MCF 10A (cell line): ENCODE measurements around the gene ZNF446. TPM values are rescaled to one million over a fixed set of nuclear protein-coding genes. Genes with fewer than 3 reads are reported as not detected.
A peak's percentile ranks its signal among the peaks of the same experiment; 100 is the strongest.

Source experiments
- BruUV-seq: library from RNA; stranded (reverse); fragments of 400-500 nt; replicated peaks from 2 replicates; lab custom pipeline; 2021; lab: Mats Ljungman, UMichigan
- CTCF ChIA-PET: fragments of 300-600 bp; sonication (Branson Sonifier 250); formaldehyde crosslinking; extraction: SDS; loops from one replicate; lab custom pipeline; 2021; ENCODE audit warnings: antibody characterized with exemption, inconsistent platforms; lab: Yijun Ruan, JAX
- POLR2A ChIA-PET: fragments of 300-600, 350-650 bp; sonication (Branson Sonifier 250); formaldehyde crosslinking; extraction: SDS; loops from one replicate; lab custom pipeline; 2020; ENCODE audit warnings: antibody characterized with exemption, inconsistent platforms; lab: Yijun Ruan, JAX
- DNase-seq: peaks from one replicate; pipeline ENCODE4 v3.0.0-alpha.2; 2018; ENCODE audit not compliant: unreplicated experiment
- H3K27ac Mint-ChIP-seq: one replicate; pipeline ENCODE4 v1.8.0; 2022; ENCODE audit warnings: mild to moderate bottlenecking, low read depth, mixed read lengths; ENCODE audit not compliant: unreplicated experiment
- H3K27me3 Mint-ChIP-seq: one replicate; pipeline ENCODE4 v1.8.0; 2022; ENCODE audit warnings: mixed read lengths; ENCODE audit not compliant: insufficient read depth, unreplicated experiment
- H3K36me3 Mint-ChIP-seq: one replicate; pipeline ENCODE4 v1.8.0; 2022; ENCODE audit warnings: mild to moderate bottlenecking, moderate library complexity, mixed read lengths; ENCODE audit not compliant: insufficient read depth, unreplicated experiment
- H3K4me1 Mint-ChIP-seq: one replicate; pipeline ENCODE4 v1.8.0; 2022; ENCODE audit warnings: mixed read lengths; ENCODE audit not compliant: insufficient read depth, unreplicated experiment
- H3K4me3 Mint-ChIP-seq: one replicate; pipeline ENCODE4 v1.8.0; 2022; ENCODE audit warnings: mild to moderate bottlenecking, moderate library complexity, mixed read lengths; ENCODE audit not compliant: unreplicated experiment
- H3K9me3 Mint-ChIP-seq: one replicate; pipeline ENCODE4 v1.8.0; 2022; ENCODE audit warnings: mixed read lengths; ENCODE audit not compliant: unreplicated experiment
- CTCF ChIP-seq: fragments of 200-600 bp; IDR thresholded peaks from one replicate; pipeline ENCODE4 v1.8.0; 2022; ENCODE audit warnings: antibody characterized with exemption, mild to moderate bottlenecking; ENCODE audit not compliant: unreplicated experiment
- intact Hi-C: fragments of 100-400 bp; cut with micrococcal nuclease; formaldehyde crosslinking; loops from 2 replicates; pipeline ENCODE4 v1.14.1; 2022
- total RNA-seq: library from RNA; stranded (reverse); gene quantifications from 2 replicates; pipeline ENCODE4 v1.2.3, GENCODE V29; 2022

The ZNF446 gene
- total RNA-seq, 1 experiment from 2014 or later = 8.3 TPM

- DNase-seq = no peak
- no peaks in the 10 kb centered on the region for H3K27me3 Mint-ChIP-seq
- intact Hi-C loops = no loop called here
- TF ChIP-seq CTCF = no peak
- BruUV-seq = TSS peak; percentile 44
- peaks cover 14% of the 10 kb centered on the region for H3K4me1 Mint-ChIP-seq
- peak overlapping the region; percentile 86 for H3K27ac Mint-ChIP-seq
- H3K4me3 Mint-ChIP-seq = peak overlapping the region; percentile 77
- peaks cover 37% of the 10 kb centered on the region for H3K36me3 Mint-ChIP-seq
- no peaks in the 10 kb centered on the region for H3K9me3 Mint-ChIP-seq
- ChIA-PET CTCF (interaction anchor here (0.7 to 2.0 kb wide), 9 partner anchors 10 to 714 kb away, joined by 3 to 21 read pairs (median 3); no protein-coding TSS in a partner anchor), POLR2A (interaction anchor here (0.6 to 3.8 kb wide), 9 partner anchors 15 to 127 kb away, joined by 3 to 35 read pairs (median 4); partner anchors contain the start of genes CHMP2A, TRIM28 and UBE2M)
Observed at GRCh38 chr19:58514564-58515022, 38.4 kb downstream of the ZNF446 start.

- Mint-ChIP-seq H3K36me3 (peaks cover 43% of the 10 kb centered on the region), H3K4me3 (peak overlapping the region; percentile 77), H3K27me3 (no peaks in the 10 kb centered on the region), H3K4me1 (peaks cover 16% of the 10 kb centered on the region), H3K27ac (peak overlapping the region; percentile 59), H3K9me3 (no peaks in the 10 kb centered on the region)
- POLR2A ChIA-PET = interaction anchor here (3.8 kb wide), 1 partner anchor 29 kb away, joined by 35 read pairs; the partner anchor contains the start of gene TRIM28
- no peak for DNase-seq
- BruUV-seq = no TSS peak
- TF ChIP-seq CTCF = no peak
- intact Hi-C loops = no loop called here
- CTCF ChIA-PET = interaction anchor here (0.7 kb wide), 2 partner anchors 26 to 1079 kb away, joined by 4 read pairs; no protein-coding TSS in a partner anchor
Observed at GRCh38 chr19:58515259-58515658, 39.1 kb downstream of the ZNF446 start.

- Mint-ChIP-seq H3K4me1 (peaks cover 22% of the 10 kb centered on the region), H3K4me3 (no peak overlapping the region), H3K9me3 (no peaks in the 10 kb centered on the region), H3K27me3 (no peaks in the 10 kb centered on the region), H3K27ac (no peak overlapping the region), H3K36me3 (peaks cover 44% of the 10 kb centered on the region)
- ChIA-PET CTCF (interaction anchor here (0.5 to 5.7 kb wide), 3 partner anchors 17 to 147 kb away, joined by 3 to 43 read pairs (median 4); partner anchors contain the start of gene CHMP2A), POLR2A (interaction anchor here (3.8 to 6.7 kb wide), 2 partner anchors 28 to 29 kb away, joined by 35 to 194 read pairs; partner anchors contain the start of gene TRIM28)
- TF ChIP-seq CTCF = no peak
- BruUV-seq = no TSS peak
- DNase-seq = no peak
- intact Hi-C loops = no loop called here
Observed at GRCh38 chr19:58516246-58516836, 40.2 kb downstream of the ZNF446 start.
